HG02798 (cell line): ENCODE results near the gene TSC22D4.
"Not testable (repeated sequence)": the region's sequence is repeated elsewhere in the genome, so short reads cannot be mapped to it uniquely, and the experiment has no call there.

ENCODE experiments used
- ATAC-seq: cut with Tn5 transposase; IDR thresholded peaks from one replicate; pipeline ENCODE4 v1.9.1; 2021; ENCODE audit warnings: mild to moderate bottlenecking; ENCODE audit not compliant: unreplicated experiment, poor library complexity

TSC22D4 gene

DNA sequence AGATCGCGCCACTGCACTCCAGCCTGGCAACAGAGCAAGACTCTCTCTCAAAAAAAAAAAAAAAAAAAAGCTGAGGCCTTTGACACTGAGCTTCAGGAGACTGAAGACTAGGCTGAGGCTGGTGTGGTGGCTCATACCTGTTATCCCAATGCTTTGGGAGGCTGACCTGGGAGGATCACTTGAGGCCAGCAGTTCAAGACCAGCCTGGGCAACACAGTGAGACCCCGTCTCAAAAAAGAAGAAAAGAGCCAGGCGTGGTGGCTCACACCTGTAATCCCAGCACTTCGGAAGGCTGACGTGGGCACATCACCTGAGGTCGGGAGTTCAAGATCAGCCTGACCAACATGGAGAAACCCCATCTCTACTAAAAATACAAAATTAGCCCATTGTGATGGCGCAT, 31.7 kb downstream of the TSC22D4 start:
- not testable (repeated sequence) for ATAC-seq

DNA sequence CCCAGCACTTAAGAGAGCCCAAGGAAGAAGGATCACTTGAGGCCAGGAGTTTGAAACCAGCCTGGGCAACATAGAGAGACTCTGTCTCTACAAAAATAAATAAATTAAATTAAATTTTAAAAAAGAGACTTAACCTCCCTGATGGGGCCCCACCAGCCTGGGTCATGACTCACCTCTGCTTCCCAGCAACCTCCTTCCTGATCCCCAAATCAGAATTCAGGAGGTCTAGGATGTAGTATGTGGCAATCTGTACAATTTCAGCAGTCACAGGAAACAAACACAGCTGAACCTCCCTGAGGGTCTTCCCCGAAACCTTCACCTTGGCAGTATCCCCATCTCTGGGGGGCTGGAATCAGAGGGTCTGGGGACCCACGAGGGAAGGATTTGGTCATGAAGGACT, 33.0 kb downstream of the TSC22D4 start:
- ATAC-seq = no peak

DNA sequence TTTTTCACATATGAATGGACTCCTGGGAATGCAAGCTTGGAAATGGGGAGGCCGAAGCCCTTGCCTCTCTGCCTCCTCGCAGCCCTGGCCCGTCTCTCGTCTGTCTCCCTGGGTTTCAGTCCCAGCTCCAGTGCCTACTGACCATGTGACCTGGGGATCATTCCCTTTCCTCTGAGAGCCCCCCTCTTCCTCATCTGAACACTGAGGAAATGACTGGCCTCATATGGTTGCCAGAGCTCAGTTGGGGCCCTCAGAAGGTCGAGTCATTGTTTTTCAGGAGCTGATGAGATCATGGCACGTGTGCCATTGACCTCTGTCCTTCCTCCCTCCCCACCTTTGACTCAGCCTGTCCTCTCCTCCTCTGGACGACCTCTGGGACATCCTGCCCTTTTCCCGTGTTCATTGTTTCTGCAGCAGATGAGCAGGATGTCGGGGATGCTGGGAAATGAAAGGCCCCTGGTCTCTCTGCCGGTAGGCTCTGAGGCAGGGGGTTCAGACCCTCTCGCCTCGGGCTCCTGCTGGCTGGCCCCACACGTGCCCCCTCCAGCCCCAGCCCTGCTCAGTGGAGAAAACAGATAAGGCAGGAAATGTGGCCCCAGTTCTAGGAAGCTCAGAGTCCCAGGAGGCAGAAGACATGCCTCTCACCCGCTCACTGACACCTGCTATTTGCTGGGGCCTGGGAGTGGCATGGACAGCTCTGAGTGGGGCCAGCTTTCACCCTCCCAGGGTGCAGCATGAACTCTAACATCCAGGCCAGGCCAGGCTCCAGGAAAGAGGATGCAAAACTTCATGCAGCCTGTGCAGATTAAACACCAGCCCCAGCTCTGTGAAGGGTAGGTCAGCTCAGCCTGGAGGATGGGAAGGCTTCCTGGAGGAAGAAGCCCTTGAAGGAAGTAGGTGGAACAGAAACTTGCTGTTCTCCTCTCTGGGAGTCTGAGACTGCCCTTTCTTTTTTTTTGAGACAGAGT, 34.4 kb downstream of the TSC22D4 start:
- ATAC-seq = no peak

DNA sequence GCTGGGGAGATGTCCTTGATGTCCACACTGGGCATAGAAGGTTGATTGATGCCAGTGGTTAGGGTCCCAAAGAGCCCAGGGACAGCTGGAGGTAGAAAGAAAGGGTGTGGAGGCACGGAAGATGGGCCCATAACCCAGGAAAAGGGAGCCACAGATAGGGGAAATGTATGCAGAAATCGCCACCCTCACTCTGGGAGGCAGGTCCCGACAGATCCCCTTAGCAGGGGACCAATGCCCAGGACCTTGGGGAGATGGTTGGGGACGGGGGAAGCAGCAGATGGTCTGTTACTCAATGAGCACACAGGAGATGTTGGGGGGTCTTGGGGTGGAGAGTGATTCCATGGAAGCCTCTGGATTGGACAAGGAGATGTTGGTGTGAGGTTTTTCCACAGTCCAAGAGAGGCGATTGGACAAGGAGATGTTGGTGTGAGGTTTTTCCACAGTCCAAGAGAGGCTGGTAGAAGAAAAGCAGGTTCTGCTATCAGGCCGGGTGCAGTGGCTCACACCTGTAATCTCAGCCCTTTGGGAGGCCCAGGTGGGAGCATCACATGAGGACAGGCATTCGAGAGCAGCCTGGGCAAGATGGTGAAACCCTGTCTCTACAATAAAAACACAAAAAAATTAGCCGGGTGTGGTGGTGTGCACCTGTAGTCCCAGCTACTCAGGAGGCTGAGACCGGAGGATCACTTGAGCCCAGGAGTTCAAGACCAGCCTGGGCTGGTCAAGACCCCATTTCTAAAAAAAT, 35.7 kb downstream of the TSC22D4 start:
- ATAC-seq = no peak

DNA sequence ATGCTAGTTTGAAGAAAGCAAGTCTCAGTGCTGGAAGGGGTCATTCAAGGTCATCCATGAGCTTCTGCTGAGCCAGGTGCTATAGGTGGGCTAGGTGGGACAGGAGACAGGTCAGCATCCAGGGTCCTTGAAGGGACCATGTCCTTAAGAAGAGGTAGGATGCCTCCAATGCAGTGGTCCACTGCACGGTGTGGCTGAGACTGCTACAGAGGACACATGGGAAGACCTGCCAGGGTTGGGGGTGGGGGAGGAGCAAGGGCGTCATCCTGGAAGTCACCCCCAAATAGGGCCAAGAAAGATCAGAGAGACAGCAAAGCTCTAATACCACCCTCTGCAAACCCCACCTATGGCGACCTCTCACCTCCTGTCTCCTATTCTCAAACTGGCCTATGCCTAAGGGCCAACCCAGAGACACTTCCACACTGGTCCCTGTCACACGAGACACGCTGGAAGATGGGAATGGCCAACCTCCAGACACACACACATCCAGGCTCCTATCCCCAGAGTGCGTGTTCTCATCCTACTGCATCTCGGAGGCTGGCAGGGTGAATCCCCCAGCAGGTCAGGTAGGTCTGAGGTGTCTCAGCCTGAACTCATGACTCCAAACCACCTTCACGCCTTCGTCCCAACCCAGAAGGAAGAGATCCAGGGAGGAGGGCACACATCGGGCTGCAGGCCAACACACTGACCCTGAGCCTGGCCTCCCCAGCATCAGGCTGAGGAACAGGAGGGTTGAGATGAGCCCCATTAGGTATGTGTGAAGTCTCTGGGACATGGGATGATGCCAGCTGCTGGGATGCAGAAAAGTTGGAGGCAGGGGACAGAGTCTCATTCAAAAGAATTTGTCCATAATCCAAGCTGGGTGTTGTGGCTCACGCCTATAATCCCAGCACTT, 37.1 kb downstream of the TSC22D4 start:
- no peak for ATAC-seq

DNA sequence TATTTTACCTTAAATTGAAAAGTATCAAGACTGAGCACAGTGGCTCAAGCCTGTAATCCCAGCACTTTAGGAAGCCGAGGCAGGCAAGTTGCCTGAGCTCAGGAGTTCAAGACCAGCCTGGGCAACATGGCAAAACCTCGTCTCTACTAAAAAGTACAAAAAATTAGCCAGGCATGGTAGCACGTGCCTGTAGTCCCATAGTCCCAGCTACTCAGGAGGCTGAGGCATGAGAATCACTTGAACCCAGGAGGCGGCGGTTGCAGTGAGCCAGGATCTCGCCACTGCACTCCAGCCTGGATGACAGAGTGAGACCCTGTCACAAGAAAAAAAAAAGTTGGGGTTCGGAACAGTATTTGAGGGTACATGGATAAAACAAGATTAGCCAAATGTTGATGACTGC, 39.8 kb downstream of the TSC22D4 start:
- not testable (repeated sequence) for ATAC-seq

DNA sequence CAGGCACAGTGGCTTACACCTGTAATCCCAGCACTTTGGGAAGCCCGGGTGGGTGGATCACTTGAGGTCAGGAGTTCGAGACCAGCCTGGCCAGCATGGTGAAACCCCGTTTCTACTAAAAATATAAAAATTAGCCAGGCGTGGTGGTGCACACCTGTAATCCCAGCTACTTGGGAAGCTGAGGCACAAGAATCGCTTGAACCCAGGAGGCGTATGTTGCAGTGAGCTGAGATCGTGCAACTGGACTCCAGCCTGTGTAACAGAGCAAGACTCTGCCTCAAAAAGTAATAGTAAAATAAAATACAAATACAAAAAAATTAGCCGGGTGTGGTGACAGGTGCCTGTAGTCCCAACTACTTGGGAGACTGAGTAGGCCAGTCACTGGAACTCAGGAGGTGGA, 40.3 kb downstream of the TSC22D4 start:
- ATAC-seq = not testable (repeated sequence)

DNA sequence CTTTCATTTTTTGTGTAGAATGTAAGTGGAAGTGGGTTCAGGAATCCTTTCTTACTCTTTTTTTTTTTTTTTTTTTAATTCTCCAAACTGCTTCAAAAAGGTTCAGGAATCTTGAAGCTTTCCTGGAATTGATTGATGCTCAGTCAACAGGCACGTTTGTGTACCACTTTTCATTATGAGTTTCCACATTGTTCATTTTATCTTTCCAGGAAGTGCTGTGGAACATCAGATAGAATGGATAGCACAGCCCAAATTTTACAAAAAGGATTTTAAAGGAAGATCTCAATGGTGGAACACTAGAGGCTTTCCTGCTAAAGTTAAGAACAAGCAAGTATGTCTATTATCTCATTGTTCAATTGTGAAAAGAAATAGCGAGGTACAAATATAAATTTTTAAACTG, 40.8 kb downstream of the TSC22D4 start:
- no peak for ATAC-seq

DNA sequence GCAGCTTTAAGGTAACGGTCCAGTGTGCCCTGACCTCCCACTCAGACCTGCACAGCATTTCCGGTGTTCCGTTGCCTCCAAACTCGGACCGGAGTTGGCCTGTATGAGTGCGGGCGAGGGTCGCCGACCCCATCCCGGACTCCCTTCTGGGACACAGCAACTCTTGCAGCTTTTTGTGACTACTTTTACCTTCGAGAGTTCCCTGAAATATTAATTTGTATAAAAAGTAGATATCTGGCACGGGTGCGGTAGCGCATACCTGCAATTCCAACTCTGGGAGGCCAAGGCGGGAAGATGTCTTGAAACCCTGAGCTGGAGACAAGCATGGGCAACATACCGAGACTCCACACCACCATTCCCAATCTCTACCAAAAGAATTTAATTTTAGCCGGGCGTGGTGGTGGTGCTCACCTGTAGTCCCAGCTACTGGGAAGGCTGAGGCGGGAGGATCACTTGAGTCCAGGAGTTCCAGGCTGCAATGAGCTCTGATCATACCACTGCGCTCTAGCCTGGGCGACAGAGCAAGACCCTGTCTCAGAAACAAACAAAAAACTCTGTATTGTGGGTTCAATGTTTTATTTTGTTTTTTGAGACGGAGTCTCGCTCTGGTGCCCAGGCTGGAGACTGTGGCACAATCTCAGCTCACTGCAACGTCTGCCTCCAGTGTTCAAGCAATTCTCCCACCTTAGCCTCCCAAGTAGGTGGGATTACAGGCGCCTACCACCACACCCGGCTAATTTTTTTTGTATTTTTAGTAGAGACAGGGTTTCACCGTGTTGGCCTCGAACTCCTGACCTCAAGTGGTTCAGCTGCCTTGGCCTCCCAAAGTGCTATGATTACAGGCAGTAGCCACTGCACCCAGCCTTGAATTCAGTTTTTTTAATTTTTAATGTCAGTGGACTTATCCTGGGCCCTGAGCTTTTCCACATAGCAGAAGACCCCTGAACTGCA, 41.6 kb downstream of the TSC22D4 start:
- no peak for ATAC-seq

DNA sequence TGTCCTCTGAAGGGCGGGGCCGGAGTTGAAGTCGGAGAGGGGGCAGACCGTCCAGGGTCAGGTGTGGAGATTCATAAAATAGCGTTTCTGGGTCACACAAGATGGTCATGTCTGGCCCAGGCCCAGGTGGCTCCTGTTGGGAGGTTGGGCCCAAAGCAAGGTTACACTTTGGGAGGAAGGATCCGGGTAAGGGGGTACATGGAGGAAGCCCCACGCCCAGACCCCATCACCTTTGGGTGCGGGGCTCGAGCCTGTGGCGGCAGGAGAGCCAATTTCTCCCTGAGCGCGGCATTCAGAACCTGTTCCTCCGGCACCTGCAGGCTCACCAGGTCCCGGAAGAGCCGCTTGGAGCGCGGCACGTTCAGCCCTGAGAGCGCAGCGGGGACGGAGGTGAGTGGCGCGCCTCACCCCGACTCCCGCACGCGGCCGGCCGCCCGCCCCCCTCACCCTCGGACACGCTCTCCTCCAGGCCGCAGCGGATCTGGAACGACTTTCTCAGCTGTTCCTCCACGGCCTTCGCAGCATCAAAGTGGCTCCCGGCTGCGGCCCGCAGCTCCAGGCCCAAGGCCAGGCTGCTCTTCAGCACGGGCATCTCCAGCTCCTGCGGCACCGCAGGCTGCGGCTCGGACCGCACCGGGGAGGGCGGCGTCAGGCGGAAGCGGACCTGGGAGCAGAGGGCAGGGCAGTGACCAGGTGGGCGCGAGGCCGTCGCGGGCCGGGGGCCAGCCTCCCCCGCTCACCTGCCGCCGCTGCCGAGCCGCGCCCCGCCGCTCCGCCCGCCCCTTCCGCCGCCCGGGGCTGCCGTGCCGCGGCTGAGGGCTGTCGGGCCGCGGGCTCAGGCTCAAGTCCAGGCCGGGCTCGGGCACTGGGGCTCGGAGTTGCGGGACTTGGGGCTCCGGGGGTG, 43.4 kb downstream of the TSC22D4 start:
- ATAC-seq = peak; percentile 28

DNA sequence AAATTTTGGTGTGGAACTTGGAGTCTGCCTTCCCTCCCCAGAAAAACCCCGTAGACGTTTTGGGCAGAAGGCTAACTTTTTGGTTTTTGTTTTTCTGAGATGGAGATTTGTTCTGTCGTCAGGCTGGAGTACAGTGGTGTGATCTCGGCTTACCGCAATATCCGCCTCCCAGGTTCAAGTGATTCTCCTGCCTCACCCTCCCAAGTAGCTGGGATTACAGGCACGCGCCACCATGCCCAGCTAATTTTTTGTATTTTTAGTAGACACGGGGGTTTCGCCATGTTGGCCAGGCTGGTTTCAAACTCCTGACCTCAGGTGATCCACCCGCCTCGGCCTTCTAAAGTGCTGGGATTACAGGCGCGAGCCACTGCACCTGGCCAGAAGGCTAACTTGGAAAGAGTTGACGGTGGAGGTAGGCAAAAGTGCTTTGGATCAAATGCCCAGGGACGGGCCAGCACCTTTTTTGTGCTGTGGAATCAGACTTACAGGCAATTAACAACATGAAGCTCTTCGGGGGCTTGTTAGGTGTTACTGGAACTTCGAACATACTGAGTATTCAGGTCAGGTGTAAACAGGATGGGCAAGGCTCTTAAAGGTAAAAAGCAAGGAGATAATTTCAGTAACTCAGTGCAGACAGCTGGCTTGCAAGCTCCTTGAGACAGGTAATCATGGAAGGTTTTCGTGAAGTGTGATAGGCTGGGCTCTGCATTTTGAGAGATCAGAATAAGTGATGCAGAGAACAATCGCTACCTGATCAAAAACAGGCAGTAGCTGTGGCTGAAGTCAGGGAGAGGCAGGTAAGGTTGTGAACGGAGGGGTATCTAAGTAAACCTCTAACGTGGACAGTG, 44.5 kb downstream of the TSC22D4 start:
- no peak for ATAC-seq

DNA sequence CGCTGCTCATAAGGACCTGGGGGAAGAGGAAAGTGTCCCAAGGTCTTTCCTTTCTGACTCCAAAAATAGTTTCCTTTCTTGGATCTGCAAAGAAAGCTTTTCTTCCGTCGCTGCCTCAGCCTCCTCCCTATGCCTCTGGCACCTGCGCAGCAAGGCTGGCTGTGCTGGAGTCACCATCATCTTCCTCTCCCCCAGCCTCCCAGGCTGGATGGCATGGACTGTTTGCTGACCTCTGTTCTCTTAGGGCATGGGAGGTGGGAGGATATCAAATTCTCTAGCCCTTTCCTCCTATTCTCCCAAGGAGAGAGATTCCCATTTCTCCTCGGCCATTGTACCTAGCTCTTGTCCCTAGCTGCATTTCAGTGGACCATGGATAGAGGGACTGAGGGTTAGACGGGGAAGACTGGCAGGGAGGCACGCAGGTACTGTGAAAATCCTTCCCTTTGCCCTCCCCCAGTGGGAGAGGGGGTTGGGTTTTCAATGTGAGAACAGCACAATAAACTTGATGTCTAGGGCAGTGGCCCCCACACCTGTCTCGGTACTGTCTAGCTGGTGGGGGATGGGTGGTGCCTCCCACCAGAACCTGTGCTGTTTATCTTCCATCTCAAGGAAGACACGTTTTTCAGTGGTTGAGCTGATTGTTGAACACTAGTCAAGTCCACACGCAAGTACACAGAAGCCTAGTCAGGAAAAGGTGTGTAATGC, 45.3 kb downstream of the TSC22D4 start:
- ATAC-seq = no peak

DNA sequence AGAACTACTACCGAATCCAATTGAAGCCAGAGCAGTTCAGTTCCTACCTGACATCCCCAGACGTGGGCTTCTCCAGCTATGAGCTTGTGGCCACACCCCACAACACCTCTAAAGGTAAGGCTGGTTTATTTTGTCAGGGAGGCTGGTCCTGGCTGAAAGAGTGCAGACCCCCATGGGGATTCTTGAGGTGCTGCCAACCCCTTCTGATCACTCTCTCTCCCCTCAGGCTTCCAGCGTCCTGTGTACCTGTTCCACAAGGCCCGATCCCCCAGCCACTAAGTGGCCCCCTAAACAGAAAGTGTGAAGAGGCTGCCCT, 45.8 kb downstream of the TSC22D4 start:
- no peak for ATAC-seq

DNA sequence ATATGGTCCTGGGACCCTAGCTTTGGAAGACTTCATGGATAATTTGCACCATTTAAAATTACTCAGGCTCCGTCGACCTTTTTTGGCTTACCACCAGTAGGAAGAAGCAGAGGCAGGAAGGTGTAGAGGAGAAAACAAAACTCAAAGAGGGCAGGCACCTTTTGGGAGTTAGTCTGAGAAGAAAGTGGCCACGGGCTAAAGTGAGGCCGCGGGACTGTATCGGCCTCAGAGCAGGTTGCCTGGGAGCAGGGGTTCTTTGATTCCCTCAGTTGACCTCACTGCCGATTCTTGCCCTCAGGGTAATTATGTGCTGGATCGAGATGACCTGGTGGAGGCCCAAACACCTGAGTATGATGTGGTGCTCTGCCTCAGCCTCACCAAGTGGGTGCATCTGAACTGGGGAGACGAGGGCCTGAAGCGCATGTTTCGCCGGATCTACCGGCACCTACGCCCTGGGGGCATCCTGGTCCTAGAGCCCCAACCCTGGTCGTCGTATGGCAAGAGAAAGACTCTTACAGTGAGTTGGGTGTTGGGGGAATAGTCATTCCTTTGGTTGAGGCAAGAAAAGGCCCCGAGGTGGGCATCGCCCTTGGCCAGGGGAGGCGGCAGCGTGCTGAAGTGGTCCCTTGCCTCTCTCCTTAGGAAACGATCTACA, 46.3 kb downstream of the TSC22D4 start:
- ATAC-seq = no peak

DNA sequence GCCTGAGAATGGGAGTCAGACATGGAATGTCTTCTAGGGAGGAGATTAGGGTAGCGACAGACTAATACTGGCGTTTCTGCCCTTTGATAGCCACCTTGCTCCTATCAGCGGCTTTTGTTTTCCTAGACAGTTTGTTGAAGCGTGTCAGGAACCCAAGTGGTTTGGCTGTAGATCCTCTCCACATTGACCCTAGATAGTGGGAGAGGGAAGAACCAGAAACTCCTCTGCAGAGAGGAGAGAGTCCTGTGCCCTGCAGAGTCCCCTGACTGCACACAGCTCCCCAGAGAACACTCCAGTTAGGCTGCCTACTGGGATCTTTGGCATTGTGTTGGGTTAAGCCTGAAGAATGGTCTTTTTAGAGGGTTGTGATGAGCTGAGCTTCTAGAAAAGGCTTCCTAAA, 47.0 kb downstream of the TSC22D4 start:
- ATAC-seq = no peak

DNA sequence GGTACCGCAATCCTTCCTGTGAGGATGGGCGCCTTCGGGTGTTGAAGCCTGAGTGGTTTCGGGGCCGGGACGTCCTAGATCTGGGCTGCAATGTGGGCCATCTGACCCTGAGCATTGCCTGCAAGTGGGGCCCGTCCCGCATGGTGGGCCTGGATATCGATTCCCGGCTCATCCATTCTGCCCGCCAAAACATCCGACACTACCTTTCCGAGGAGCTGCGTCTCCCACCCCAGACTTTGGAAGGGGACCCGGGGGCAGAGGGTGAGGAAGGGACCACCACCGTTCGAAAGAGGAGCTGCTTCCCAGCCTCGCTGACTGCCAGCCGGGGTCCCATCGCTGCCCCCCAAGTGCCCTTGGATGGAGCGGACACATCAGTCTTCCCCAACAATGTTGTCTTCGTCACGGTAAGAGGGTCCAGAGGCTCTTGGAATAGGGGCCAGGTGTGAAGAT, 47.7 kb downstream of the TSC22D4 start:
- ATAC-seq = no peak
